LNCaP clone FGC (cell line): Measurements from ENCODE around the gene GLB1L3.
"Not testable (repeated sequence)": the region's sequence is repeated elsewhere in the genome, so short reads cannot be mapped to it uniquely, and the experiment has no call there.

Source experiments
- DNase-seq: peaks from one replicate; pipeline ENCODE4 v3.0.0-alpha.2; 2011; ENCODE audit warnings: low read depth
- H3K4me3 ChIP-seq: 2 replicates; pipeline ENCODE4 v1.5.1; 2011; ENCODE audit warnings: mild to moderate bottlenecking, low read depth, low read length, control low read depth
- TF ChIP-seq, protein P1 (sequence below): IDR thresholded peaks from 2 replicates; pipeline ENCODE4 v1.5.1; 2012; ENCODE audit warnings: mild to moderate bottlenecking; ENCODE audit not compliant: control insufficient read depth, insufficient read depth; ENCODE audit errors: extremely low read depth

GLB1L3 gene

DNA sequence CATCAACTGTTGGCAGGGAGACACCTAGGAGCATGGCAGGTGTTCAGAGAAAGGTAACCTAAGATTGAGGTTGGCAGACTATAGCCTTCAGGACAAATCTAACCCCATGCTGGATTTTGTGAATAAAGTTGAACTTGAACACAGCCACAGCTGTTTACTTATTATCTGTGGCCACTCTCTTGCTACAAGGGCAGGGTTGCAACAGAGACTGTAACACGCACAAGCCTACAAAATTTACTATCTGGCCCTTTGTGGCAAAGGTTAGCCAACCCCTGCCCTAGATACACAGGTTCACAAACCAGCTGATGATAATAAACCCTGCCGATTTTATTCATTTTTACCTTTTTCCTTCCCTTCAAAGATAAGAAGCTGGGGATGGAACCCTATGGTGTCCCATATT is 25.5 kb upstream of the GLB1L3 start:
- TF ChIP-seq, protein P1, sequence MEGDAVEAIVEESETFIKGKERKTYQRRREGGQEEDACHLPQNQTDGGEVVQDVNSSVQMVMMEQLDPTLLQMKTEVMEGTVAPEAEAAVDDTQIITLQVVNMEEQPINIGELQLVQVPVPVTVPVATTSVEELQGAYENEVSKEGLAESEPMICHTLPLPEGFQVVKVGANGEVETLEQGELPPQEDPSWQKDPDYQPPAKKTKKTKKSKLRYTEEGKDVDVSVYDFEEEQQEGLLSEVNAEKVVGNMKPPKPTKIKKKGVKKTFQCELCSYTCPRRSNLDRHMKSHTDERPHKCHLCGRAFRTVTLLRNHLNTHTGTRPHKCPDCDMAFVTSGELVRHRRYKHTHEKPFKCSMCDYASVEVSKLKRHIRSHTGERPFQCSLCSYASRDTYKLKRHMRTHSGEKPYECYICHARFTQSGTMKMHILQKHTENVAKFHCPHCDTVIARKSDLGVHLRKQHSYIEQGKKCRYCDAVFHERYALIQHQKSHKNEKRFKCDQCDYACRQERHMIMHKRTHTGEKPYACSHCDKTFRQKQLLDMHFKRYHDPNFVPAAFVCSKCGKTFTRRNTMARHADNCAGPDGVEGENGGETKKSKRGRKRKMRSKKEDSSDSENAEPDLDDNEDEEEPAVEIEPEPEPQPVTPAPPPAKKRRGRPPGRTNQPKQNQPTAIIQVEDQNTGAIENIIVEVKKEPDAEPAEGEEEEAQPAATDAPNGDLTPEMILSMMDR = no peak
- no peak overlapping the region for H3K4me3 ChIP-seq
- no peak for DNase-seq

DNA sequence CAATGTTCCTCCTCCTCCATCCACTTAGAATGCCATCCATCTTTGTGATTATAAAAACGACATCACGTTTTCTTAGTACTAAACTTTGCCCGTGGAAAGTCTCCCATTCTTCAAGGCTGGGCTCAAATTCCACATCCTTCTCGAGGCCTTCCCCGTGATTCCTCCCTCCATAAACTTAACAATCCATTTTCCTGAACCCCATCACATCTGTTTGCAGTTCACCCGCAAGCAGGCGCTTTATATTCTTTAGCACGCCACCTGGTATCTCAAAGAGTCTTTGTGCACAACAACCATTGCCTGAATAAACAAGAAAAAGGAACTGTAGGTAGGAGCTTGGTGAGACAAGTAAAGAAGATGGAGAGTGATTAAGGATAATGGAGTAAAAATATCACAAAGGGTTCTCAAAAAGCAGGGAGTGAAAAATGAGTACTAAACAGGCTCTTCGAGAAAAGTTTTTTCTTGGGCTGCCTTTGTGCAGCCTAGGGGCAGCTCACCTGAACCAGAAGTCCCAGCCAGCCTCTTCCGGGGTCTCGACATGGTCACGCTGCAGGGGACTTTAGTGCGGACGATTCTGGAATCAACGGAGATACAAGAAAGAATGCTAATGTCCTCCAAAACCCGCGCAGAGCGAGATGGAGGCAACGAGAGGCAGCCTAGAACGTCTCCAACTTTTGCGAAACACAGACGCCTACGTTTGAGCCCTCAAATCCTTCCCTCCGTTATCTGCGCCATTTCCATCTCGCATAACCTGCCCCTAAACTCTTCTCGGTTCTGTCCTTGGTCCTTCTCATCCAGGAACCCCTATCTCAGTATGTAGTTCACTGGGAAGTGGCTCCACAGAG is 23.6 kb upstream of the GLB1L3 start:
- DNase-seq = no peak
- peak overlapping the region; percentile 98 for H3K4me3 ChIP-seq
- TF ChIP-seq, protein P1 = no peak

DNA sequence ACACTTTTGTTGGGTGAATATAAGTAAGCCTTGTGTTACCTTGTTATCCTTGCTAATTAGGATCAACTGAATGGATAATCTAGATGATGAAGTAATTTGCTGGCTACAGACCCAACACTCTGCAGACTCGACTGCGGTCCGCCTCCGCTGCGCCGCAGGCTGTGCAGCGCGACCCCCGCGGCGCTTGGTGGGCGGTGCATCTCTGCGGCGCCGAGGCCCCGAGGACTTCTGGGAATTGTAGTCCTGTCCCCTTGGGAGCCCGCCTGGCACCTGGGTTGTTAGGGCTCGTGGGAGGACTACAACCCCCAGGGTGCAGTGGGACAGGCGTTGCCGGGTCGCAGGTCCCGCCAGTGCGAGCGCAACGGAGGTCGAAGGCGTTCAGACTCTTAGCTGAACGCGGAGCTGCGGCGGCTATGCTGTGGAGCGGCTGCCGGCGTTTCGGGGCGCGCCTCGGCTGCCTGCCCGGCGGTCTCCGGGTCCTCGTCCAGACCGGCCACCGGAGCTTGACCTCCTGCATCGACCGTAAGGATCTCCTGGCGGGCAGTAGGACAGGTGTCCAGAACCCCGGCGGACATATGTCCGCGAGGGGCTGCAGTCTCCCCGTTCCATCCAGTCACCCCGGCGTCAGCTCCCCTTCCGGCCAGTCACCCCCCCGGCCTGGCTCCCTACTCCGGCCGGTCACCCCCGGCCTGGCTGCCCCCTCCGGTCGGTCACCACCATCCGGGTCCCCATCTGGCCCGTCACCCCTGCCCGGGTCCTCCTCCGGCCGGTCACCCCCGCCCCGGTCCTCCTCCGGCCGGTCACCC is 22.8 kb upstream of the GLB1L3 start, which contains the start of the genes ACAD8 and THYN1:
Gene ACAD8, plus strand, starts transcription at position 381 of the 806 bp plus-strand sequence. Its CDS starts 33 bp downstream, at position 414.
Gene THYN1, minus strand, starts transcription at position 165 of the 806 bp plus-strand sequence. CDS start 470 bp downstream, outside the sequence.
- TF ChIP-seq, protein P1 = no peak
- DNase-seq = peak; percentile 88
- peak within 1 kb of the TSS; percentile 98 for H3K4me3 ChIP-seq

DNA sequence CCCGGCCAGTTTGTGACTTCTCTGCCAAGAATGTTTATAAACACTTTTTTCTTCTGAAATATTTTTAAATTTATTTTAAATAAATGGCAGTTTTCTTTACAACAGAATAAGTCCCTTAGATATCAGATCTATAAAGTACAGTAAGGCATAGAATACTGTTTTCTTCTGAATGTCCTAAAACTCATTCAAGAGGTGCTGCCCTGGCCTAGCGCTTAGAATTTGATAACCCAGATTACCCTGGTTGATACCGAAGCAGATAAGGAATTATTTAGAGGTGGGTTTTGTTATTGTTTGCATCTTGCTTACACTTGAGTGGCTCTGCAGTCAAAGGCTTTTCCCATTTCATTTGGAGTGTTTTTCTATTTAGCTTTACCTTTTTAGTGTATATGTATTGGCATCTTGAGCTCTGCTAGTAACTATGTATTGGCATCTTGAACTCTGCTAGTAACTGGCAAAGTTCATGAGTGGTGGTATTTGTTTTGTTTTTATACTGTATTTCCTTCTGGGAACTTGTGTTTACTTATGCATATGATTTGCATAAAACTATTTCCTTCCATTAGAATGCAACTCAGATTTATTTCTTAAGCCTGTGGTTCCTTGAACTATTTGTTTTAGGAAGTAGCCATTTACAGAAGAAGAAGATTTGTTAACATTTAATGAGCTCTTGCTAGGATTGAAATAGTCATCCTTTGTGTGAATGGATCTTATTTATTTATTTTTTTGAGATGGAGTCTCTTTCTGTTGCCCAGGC is 21.6 kb upstream of the GLB1L3 start:
- H3K4me3 ChIP-seq = peak overlapping the region; percentile 98

DNA sequence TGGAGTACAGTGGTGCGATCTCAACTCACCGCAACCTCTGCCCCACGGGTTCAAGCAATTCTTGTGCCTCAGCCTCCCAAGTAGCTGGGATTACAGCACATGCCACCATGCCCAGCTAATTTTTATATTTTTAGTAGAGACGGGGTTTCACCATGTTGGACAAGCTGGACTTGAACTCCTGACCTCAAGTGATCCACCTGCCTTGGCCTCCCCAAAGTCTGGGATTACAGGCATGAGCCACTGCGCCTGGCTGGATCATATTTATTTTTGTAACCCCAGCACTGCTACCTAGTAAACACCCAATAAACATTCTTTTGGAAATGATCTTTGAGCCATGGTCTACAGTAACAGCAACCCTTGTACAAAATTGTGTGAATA is 21.0 kb upstream of the GLB1L3 start:
- not testable (repeated sequence) for DNase-seq, H3K4me3 ChIP-seq

More for the DNA sequence above, 21.6 kb upstream of the GLB1L3 start:
- TF ChIP-seq, protein P1 = no peak
- no peak for DNase-seq

DNA sequence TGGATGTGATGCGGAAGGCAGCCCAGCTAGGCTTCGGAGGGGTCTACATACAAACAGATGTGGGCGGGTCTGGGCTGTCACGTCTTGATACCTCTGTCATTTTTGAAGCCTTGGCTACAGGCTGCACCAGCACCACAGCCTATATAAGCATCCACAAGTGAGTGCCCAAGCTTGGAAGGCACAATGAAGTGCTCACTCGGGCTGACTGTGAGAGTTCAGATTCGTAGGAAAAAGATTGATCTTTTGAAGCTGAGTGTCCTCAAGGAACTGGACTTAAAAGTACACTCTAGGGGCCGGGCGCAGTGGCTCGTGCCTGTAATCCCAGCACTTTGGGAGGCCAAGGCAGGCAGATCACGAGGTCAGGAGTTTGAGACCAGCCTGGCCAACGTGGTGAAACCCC is 19.1 kb upstream of the GLB1L3 start:
- TF ChIP-seq, protein P1 = no peak
- no peak for DNase-seq
- no peak overlapping the region for H3K4me3 ChIP-seq
